OCI-LY7 (cell line): Measurements from ENCODE around the gene MEOX2. TPM values are rescaled to one million over a fixed set of nuclear protein-coding genes. Genes with fewer than 3 reads are reported as not detected.

ENCODE experiments used
- BruUV-seq: library from RNA; stranded (reverse); fragments of 400-500 nt; replicated peaks from 2 replicates; lab custom pipeline; 2021; lab: Mats Ljungman, UMichigan
- CTCF ChIA-PET: fragments of 300-600 bp; sonication (Branson Sonifier 250); formaldehyde crosslinking; loops from one replicate; lab custom pipeline; 2022; ENCODE audit warnings: antibody characterized with exemption; ENCODE audit not compliant: unreplicated experiment; lab: Charles Lee
- POLR2A ChIA-PET: fragments of 300-600 bp; sonication (Branson Sonifier 250); formaldehyde crosslinking; loops from one replicate; lab custom pipeline; 2022; ENCODE audit warnings: antibody characterized with exemption; lab: Charles Lee
- DNase-seq: peaks from one replicate; pipeline ENCODE4 v3.0.0-alpha.2; 2015; ENCODE audit warnings: low spot score
- H2AFZ ChIP-seq: fragments of 200-600 bp; sonication (generic), shearing (Covaris generic); 2 replicates; pipeline ENCODE4 v1.6.1; 2014; ENCODE audit warnings: mild to moderate bottlenecking, antibody characterized with exemption, low read length, moderate library complexity
- H3K27ac ChIP-seq: fragments of 200-600 bp; sonication (generic); 2 replicates; pipeline ENCODE4 v1.5.1; 2014; ENCODE audit warnings: mixed run types, low read depth, mild to moderate bottlenecking, moderate library complexity, low read length, inconsistent platforms; ENCODE audit not compliant: poor library complexity, severe bottlenecking
- H3K36me3 ChIP-seq: fragments of 200-600 bp; sonication (generic); 2 replicates; pipeline ENCODE4 v1.6.1; 2014; ENCODE audit warnings: mild to moderate bottlenecking, antibody characterized with exemption, low read length, moderate library complexity, mixed read lengths; ENCODE audit not compliant: insufficient read depth
- H3K4me1 ChIP-seq: fragments of 200-600 bp; sonication (generic); 2 replicates; pipeline ENCODE4 v1.5.1; 2014; ENCODE audit warnings: mild to moderate bottlenecking, low read length; ENCODE audit not compliant: insufficient read depth, poor library complexity, severe bottlenecking
- H3K4me2 ChIP-seq: fragments of 200-600 bp; sonication (generic); 2 replicates; pipeline ENCODE4 v1.6.1; 2014; ENCODE audit warnings: mild to moderate bottlenecking, low read length
- H3K4me3 ChIP-seq: fragments of 200-600 bp; sonication (generic); 2 replicates; pipeline ENCODE4 v1.5.1; 2014; ENCODE audit warnings: mild to moderate bottlenecking, low read depth, low read length; ENCODE audit not compliant: poor library complexity, severe bottlenecking
- H3K79me2 ChIP-seq: fragments of 200-600 bp; sonication (generic); 2 replicates; pipeline ENCODE4 v1.6.1; 2016; ENCODE audit warnings: low read depth, mild to moderate bottlenecking, low read length, moderate library complexity, mixed read lengths; ENCODE audit not compliant: insufficient read depth
- H3K9me2 ChIP-seq: fragments of 200-600 bp; sonication (generic); 2 replicates; pipeline ENCODE4 v1.6.1; 2016; ENCODE audit warnings: mild to moderate bottlenecking, low read length, mixed read lengths; ENCODE audit not compliant: insufficient read depth
- H3K9me3 ChIP-seq: fragments of 200-600 bp; sonication (generic); 2 replicates; pipeline ENCODE4 v1.6.1; 2014; ENCODE audit warnings: mild to moderate bottlenecking, mixed run types, low read length, mixed read lengths
- H4K20me1 ChIP-seq: fragments of 200-600 bp; sonication (generic); 2 replicates; pipeline ENCODE4 v1.6.1; 2014; ENCODE audit warnings: mild to moderate bottlenecking, antibody characterized with exemption, low read length, moderate library complexity, mixed read lengths; ENCODE audit not compliant: insufficient read depth
- CTCF ChIP-seq: fragments of 200-600 bp; sonication (generic); conservative IDR thresholded peaks from 2 replicates; pipeline ENCODE4 v1.5.1; 2014; ENCODE audit warnings: mild to moderate bottlenecking, antibody characterized with exemption, low read length, moderate library complexity, mixed read lengths
- EZH2phosphoT487 ChIP-seq: fragments of 200-600 bp; sonication (generic); IDR thresholded peaks from 2 replicates; pipeline ENCODE4 v1.6.1; 2018; ENCODE audit warnings: low read depth, borderline replicate concordance, mild to moderate bottlenecking, mixed run types, antibody characterized with exemption, low read length, moderate library complexity, mixed read lengths
- intact Hi-C: fragments of 100-400 bp; cut with micrococcal nuclease; formaldehyde crosslinking; loops from one replicate; pipeline ENCODE4 v1.10.0; 2022; ENCODE audit not compliant: unreplicated experiment
- total RNA-seq, 2 experiments: library from RNA; depleted of rRNA in 1 of 2; stranded (reverse); fragments of >200 nt in 1 of 2; shearing (Covaris generic) in 1 of 2; gene quantifications; 2 replicates each; pipeline ENCODE4 v1.2.3, GENCODE V29; 2014 to 2022

MEOX2 gene
- total RNA-seq, 2 experiments from 2014 or later: not detected

GRCh38 chr7:15715435-15715834 lies 29.0 kb upstream of the MEOX2 start:
- CTCF ChIA-PET: no interaction called here
- Histone ChIP-seq H3K36me3 (no peaks in the 10 kb centered on the region), H3K4me3 (no peak overlapping the region), H3K9me3 (no peaks in the 10 kb centered on the region), H3K79me2 (no peaks in the 10 kb centered on the region), H3K4me2 (no peak overlapping the region), H3K9me2 (no peaks in the 10 kb centered on the region), H2AFZ (no peak overlapping the region), H3K4me1 (no peaks in the 10 kb centered on the region), H4K20me1 (no peaks in the 10 kb centered on the region), H3K27ac (no peak overlapping the region)
- no peak for TF ChIP-seq CTCF
- TF ChIP-seq EZH2phosphoT487: no peak
- POLR2A ChIA-PET: no interaction called here
- DNase-seq: no peak
- intact Hi-C loops: no loop called here
- BruUV-seq: no TSS peak

GRCh38 chr7:15709978-15710377 lies 23.5 kb upstream of the MEOX2 start:
- intact Hi-C loops: no loop called here
- Histone ChIP-seq H2AFZ (no peak overlapping the region), H3K9me3 (no peaks in the 10 kb centered on the region), H3K4me3 (no peak overlapping the region), H3K9me2 (no peaks in the 10 kb centered on the region), H3K4me2 (no peak overlapping the region), H3K27ac (no peak overlapping the region), H3K4me1 (no peaks in the 10 kb centered on the region), H3K36me3 (no peaks in the 10 kb centered on the region), H3K79me2 (no peaks in the 10 kb centered on the region), H4K20me1 (no peaks in the 10 kb centered on the region)
- CTCF ChIA-PET: no interaction called here
- no peak for DNase-seq
- BruUV-seq: no TSS peak
- TF ChIP-seq EZH2phosphoT487 (no peak), CTCF (no peak)
- POLR2A ChIA-PET: no interaction called here

- Histone ChIP-seq H3K9me2 (no peaks in the 10 kb centered on the region), H3K79me2 (no peaks in the 10 kb centered on the region), H3K27ac (no peak overlapping the region), H3K36me3 (no peaks in the 10 kb centered on the region), H3K4me3 (no peak overlapping the region), H4K20me1 (no peaks in the 10 kb centered on the region), H3K4me1 (no peaks in the 10 kb centered on the region), H2AFZ (no peak overlapping the region), H3K9me3 (no peaks in the 10 kb centered on the region), H3K4me2 (no peak overlapping the region)
- intact Hi-C loops: no loop called here
- DNase-seq: no peak
- no peak for TF ChIP-seq CTCF
- no peak for TF ChIP-seq EZH2phosphoT487
- CTCF ChIA-PET: no interaction called here
- BruUV-seq: no TSS peak
- POLR2A ChIA-PET: no interaction called here
Measured at GRCh38 chr7:15707570-15707969, 21.1 kb upstream of the MEOX2 start.
